Endothelial cell of umbilical vein (primary cell): Measurements from ENCODE around the gene MRPS26. TPM values are rescaled to one million over a fixed set of nuclear protein-coding genes. Genes with fewer than 3 reads are reported as not detected.

Experiments used
- BruUV-seq: library from RNA; stranded (reverse); fragments of 400-500 nt; replicated peaks from 2 replicates; lab custom pipeline; 2021; lab: Mats Ljungman, UMichigan
- CTCF ChIA-PET: fragments of 300-600, 350-600 bp; sonication (Branson Sonifier 250); formaldehyde crosslinking; loops from one replicate; lab custom pipeline; 2021; ENCODE audit warnings: antibody characterized with exemption, inconsistent platforms; lab: Charles Lee
- POLR2A ChIA-PET: fragments of 300-600, 350-600 bp; sonication (Branson Sonifier 250); formaldehyde crosslinking; loops from one replicate; lab custom pipeline; 2021; ENCODE audit warnings: antibody characterized with exemption, inconsistent platforms; lab: Charles Lee
- DNase-seq: peaks from one replicate; pipeline ENCODE4 v3.0.0-alpha.2; 2011; ENCODE audit warnings: low read depth, low spot score
- FAIRE-seq: peaks from 2 replicates; lab custom pipeline; 2011; peaks lifted over from hg19 to GRCh38; lab: Jason Lieb, UNC
- H2AFZ ChIP-seq: 2 replicates; pipeline ENCODE4 v1.6.0; 2012; ENCODE audit warnings: low read depth, low read length, control low read depth, inconsistent platforms
- H3K27ac ChIP-seq: 2 replicates; pipeline ENCODE4 v1.5.1; 2011; ENCODE audit warnings: low read depth, mild to moderate bottlenecking, control low read depth, low read length, moderate library complexity; ENCODE audit not compliant: insufficient read depth
- H3K27me3 ChIP-seq, 2 experiments: 2 replicates each; pipeline versions ENCODE4 v1.6.0 to v1.6.1; 2011; ENCODE audit warnings: low read length in 2 of 2, mixed read lengths in 1 of 2; ENCODE audit not compliant: control insufficient read depth in 2 of 2, insufficient read depth in 2 of 2
- H3K36me3 ChIP-seq, 2 experiments: 2 replicates in 1 of 2; 3 replicates in 1 of 2; pipeline ENCODE4 v1.5.1; 2011; ENCODE audit warnings: low read length in 2 of 2, mild to moderate bottlenecking in 1 of 2, moderate library complexity in 1 of 2; ENCODE audit not compliant: control insufficient read depth in 2 of 2, insufficient read depth in 2 of 2; ENCODE audit errors: extremely low read depth in 1 of 2
- H3K4me1 ChIP-seq: 3 replicates; pipeline ENCODE4 v1.5.1; 2011; ENCODE audit warnings: mild to moderate bottlenecking, low read length; ENCODE audit not compliant: control insufficient read depth, insufficient read depth; ENCODE audit errors: extremely low read depth
- H3K4me2 ChIP-seq: 2 replicates; pipeline ENCODE4 v1.6.1; 2011; ENCODE audit warnings: low read length, control low read depth, mixed read lengths; ENCODE audit not compliant: insufficient read depth
- H3K4me3 ChIP-seq, 3 experiments: fragments of 200-600 bp in 1 of 3; sonication (generic), shearing (Covaris generic) in 1 of 3; replicated peaks in 1 of 3; 2 replicates each; pipeline ENCODE4 v1.5.1; 2011 to 2016; ENCODE audit warnings: control low read depth in 3 of 3, low read length in 3 of 3, mild to moderate bottlenecking in 2 of 3, inconsistent platforms in 1 of 3, low read depth in 1 of 3, moderate library complexity in 1 of 3; ENCODE audit not compliant: insufficient read depth in 1 of 3
- H3K79me2 ChIP-seq: 2 replicates; pipeline ENCODE4 v1.6.0; 2012; ENCODE audit warnings: low read length, inconsistent platforms; ENCODE audit not compliant: control insufficient read depth, insufficient read depth
- H3K9ac ChIP-seq: replicated peaks from 2 replicates; pipeline ENCODE3; 2011; ENCODE audit warnings: low read length, control low read depth; ENCODE audit not compliant: insufficient read depth; ENCODE audit errors: extremely low read depth
- H3K9me1 ChIP-seq: replicated peaks from 3 replicates; pipeline ENCODE4 v1.6.0; 2011; ENCODE audit warnings: mild to moderate bottlenecking, low read length; ENCODE audit not compliant: control insufficient read depth, insufficient read depth; ENCODE audit errors: extremely low read depth
- H3K9me3 ChIP-seq: replicated peaks from 2 replicates; pipeline ENCODE4 v1.5.1; 2012; ENCODE audit warnings: low read length, inconsistent platforms; ENCODE audit not compliant: control insufficient read depth, insufficient read depth
- H4K20me1 ChIP-seq: replicated peaks from 2 replicates; pipeline ENCODE3; 2011; ENCODE audit warnings: mild to moderate bottlenecking, low read length; ENCODE audit not compliant: control insufficient read depth, insufficient read depth; ENCODE audit errors: extremely low read depth
- CTCF ChIP-seq, 2 donors: IDR thresholded peaks; 1 replicate in 1 of 2; 2 replicates in 1 of 2; pipeline ENCODE4 v1.5.1; 2011; ENCODE audit warnings: low read length in 2 of 2, mild to moderate bottlenecking in 2 of 2, moderate library complexity in 2 of 2, control low read depth in 1 of 2, inconsistent platforms in 1 of 2, low read depth in 1 of 2; ENCODE audit not compliant: insufficient read depth in 1 of 2; ENCODE audit errors: extremely low read depth in 1 of 2
- EZH2 ChIP-seq: IDR thresholded peaks from 2 replicates; pipeline ENCODE4 v1.6.1; 2012; ENCODE audit warnings: borderline replicate concordance, low read depth, mild to moderate bottlenecking, moderate library complexity, low read length, inconsistent platforms; ENCODE audit not compliant: severe bottlenecking
- FOS ChIP-seq: IDR thresholded peaks from 2 replicates; pipeline ENCODE4 v1.6.1; 2011; ENCODE audit warnings: mild to moderate bottlenecking, low read length, moderate library complexity, borderline replicate concordance; ENCODE audit not compliant: insufficient read depth
- GATA2 ChIP-seq: IDR thresholded peaks from 2 replicates; pipeline ENCODE4 v1.7.0; 2011; ENCODE audit warnings: low read depth, mild to moderate bottlenecking, moderate library complexity, mixed read lengths, low read length; ENCODE audit not compliant: insufficient read length, insufficient read depth
- JUN ChIP-seq: IDR thresholded peaks from 2 replicates; pipeline ENCODE4 v1.6.1; 2011; ENCODE audit warnings: borderline replicate concordance, low read depth; ENCODE audit not compliant: insufficient read length, insufficient read depth
- MAX ChIP-seq: IDR thresholded peaks from 2 replicates; pipeline ENCODE4 v1.6.1; 2011; ENCODE audit not compliant: insufficient read depth, insufficient read length
- MYC ChIP-seq: IDR thresholded peaks from one replicate; pipeline ENCODE4 v1.6.1; 2011; ENCODE audit warnings: mild to moderate bottlenecking, low read depth, low read length
- POLR2A ChIP-seq: IDR thresholded peaks from 2 replicates; pipeline ENCODE4 v1.6.1; 2012; ENCODE audit warnings: low read depth, mild to moderate bottlenecking, control low read depth, low read length
- POLR2AphosphoS5 ChIP-seq: IDR thresholded peaks from 2 replicates; pipeline ENCODE4 v1.6.1; 2012; ENCODE audit warnings: low read depth, mild to moderate bottlenecking, control low read depth, low read length, moderate library complexity; ENCODE audit not compliant: insufficient read depth
- dilution Hi-C: fragments of 300-500 bp; cut with MboI; formaldehyde crosslinking; loops from one replicate; pipeline ENCODE4 v1.15.0; 2019; ENCODE audit warnings: low sequenced_read_pairs; ENCODE audit not compliant: extremely low pct_ligation_motif_present
- intact Hi-C: fragments of 100-400 bp; cut with micrococcal nuclease; formaldehyde crosslinking; loops from one replicate; pipeline ENCODE4 v1.10.0; 2022
- polyA plus RNA-seq, 4 experiments: library from polyadenylated mRNA; depleted of rRNA in 3 of 4; stranded (reverse) in 3 of 4; unstranded in 1 of 4; fragments of >200 nt; gene quantifications; 2 replicates each; pipeline versions ENCODE4 v1.2.1 to v1.2.3, GENCODE V29; 2011 to 2012; ENCODE audit warnings: missing spikeins in 1 of 4
- total RNA-seq: library from RNA; stranded (reverse); gene quantifications from 2 replicates; pipeline ENCODE4 v1.2.3, GENCODE V29; 2021

The MRPS26 gene
- total and polyA plus RNA-seq, 2 donors (not counting 3 experiments of a cell fraction or from before 2014, with no cell fraction given) = 41.0 to 43.9 TPM

GRCh38 chr20:2998728-2999127 is 47.1 kb upstream of the MRPS26 start:
- ChIA-PET POLR2A (no interaction called here), CTCF (interaction anchor here (1.0 to 1.1 kb wide), 2 partner anchors 13 to 85 kb away, joined by 3 to 4 read pairs; no protein-coding TSS in a partner anchor)
- Histone ChIP-seq H3K9ac (no peak overlapping the region), H4K20me1 (no peaks in the 10 kb centered on the region), H3K9me3 (no peaks in the 10 kb centered on the region), H3K4me3 (no peak overlapping the region), H3K27ac (no peak overlapping the region), H3K79me2 (no peaks in the 10 kb centered on the region), H3K36me3 (peaks cover 2 to 3% of the 10 kb centered on the region in 2 experiments), H3K9me1 (no peaks in the 10 kb centered on the region), H3K4me1 (no peaks in the 10 kb centered on the region), H2AFZ (no peak overlapping the region), H3K27me3 (no peaks in the 10 kb centered on the region), H3K4me2 (no peak overlapping the region)
- no peak for DNase-seq
- FAIRE-seq = no peak
- intact Hi-C loops = no loop called here
- dilution Hi-C loops = no loop called here
- BruUV-seq = no TSS peak
- TF ChIP-seq CTCF (IDR thresholded peaks at IDR 0.05; ENCODE audit: extremely low read depth in 1 of 2, insufficient read depth in 1 of 2, low read depth in 1 of 2, low read length in 2 of 2) (no peak), POLR2AphosphoS5 (no peak), GATA2 (no peak), MAX (no peak), POLR2A (no peak), FOS (no peak), JUN (no peak), MYC (no peak), EZH2 (no peak)
